CD4-positive, alpha-beta T cell (primary cell): Measurements from ENCODE around the gene PTPN21. TPM values are rescaled to one million over a fixed set of nuclear protein-coding genes. Genes with fewer than 3 reads are reported as not detected.

Experiments
- ATAC-seq: fragments of 200-7000 bp; cut with Tn5 transposase; one replicate; pipeline ENCODE4 v1.10.0; 2022; ENCODE audit warnings: mild to moderate bottlenecking; ENCODE audit not compliant: poor library complexity
- CTCF ChIA-PET: fragments of 350-600 bp; sonication (Branson Sonifier 250); formaldehyde crosslinking; loops from one replicate; lab custom pipeline; 2021; ENCODE audit warnings: antibody characterized with exemption, inconsistent platforms; lab: Charles Lee
- POLR2A ChIA-PET: fragments of 350-600 bp; sonication (Branson Sonifier 250); formaldehyde crosslinking; loops from one replicate; lab custom pipeline; 2021; ENCODE audit warnings: antibody characterized with exemption, inconsistent platforms; lab: Charles Lee
- DNase-seq, 14 experiments: peaks; one replicate each; pipeline ENCODE4 v3.0.0-alpha.2; 2013 to 2020; ENCODE audit warnings: mixed read lengths in 2 of 14
- H3K27ac ChIP-seq, 2 donors: one replicate each; pipeline versions ENCODE4 v1.5.1 to v1.7.0; 2013; ENCODE audit warnings: low read length in 2 of 2, low read depth in 1 of 2, mild to moderate bottlenecking in 1 of 2
- H3K27me3 ChIP-seq, 2 experiments: 1 replicate in 1 of 2; 2 replicates in 1 of 2; pipeline versions ENCODE4 v1.6.1 to v1.7.0; 2013; ENCODE audit warnings: low read length in 2 of 2, control low read depth in 1 of 2, mild to moderate bottlenecking in 1 of 2, moderate library complexity in 1 of 2; ENCODE audit not compliant: insufficient read depth in 2 of 2, control insufficient read depth in 1 of 2
- H3K36me3 ChIP-seq: one replicate; pipeline ENCODE4 v1.6.1; 2013; ENCODE audit warnings: low read length, control low read depth; ENCODE audit not compliant: insufficient read depth
- H3K4me1 ChIP-seq: one replicate; pipeline ENCODE4 v1.6.1; 2013; ENCODE audit warnings: low read length, control low read depth; ENCODE audit not compliant: insufficient read depth
- H3K4me3 ChIP-seq: one replicate; pipeline ENCODE4 v1.5.1; 2013; ENCODE audit warnings: mild to moderate bottlenecking, low read length, moderate library complexity
- H3K9me3 ChIP-seq, 2 experiments: 1 replicate in 1 of 2; 2 replicates in 1 of 2; pipeline versions ENCODE4 v1.6.1 to v1.7.0; 2013; ENCODE audit warnings: low read length in 2 of 2, mild to moderate bottlenecking in 2 of 2, control low read depth in 1 of 2, moderate library complexity in 1 of 2; ENCODE audit not compliant: control insufficient read depth in 1 of 2, insufficient read depth in 1 of 2
- H3K27ac Mint-ChIP-seq: one replicate; pipeline ENCODE4 v1.8.0; 2020; ENCODE audit warnings: mixed read lengths
- H3K27me3 Mint-ChIP-seq: one replicate; pipeline ENCODE4 v1.8.0; 2021; ENCODE audit warnings: mixed read lengths
- H3K36me3 Mint-ChIP-seq: one replicate; pipeline ENCODE4 v1.8.0; 2021; ENCODE audit warnings: low read depth, mixed read lengths
- H3K4me1 Mint-ChIP-seq: one replicate; pipeline ENCODE4 v1.8.0; 2021; ENCODE audit warnings: low read depth, mixed read lengths
- H3K4me3 Mint-ChIP-seq: one replicate; pipeline ENCODE4 v1.8.0; 2020; ENCODE audit warnings: mild to moderate bottlenecking, mixed read lengths
- H3K9me3 Mint-ChIP-seq: one replicate; pipeline ENCODE4 v1.8.0; 2020; ENCODE audit warnings: mixed read lengths
- CTCF ChIP-seq: fragments of 200-600 bp; IDR thresholded peaks from one replicate; pipeline ENCODE4 v1.8.0; 2022; ENCODE audit warnings: antibody characterized with exemption, mild to moderate bottlenecking
- intact Hi-C, 2 experiments: fragments of 100-400 bp; cut with DNase I in 1 of 2; cut with micrococcal nuclease in 1 of 2; formaldehyde crosslinking; loops; one replicate each; pipeline versions ENCODE4 v1.15.1 to v1.9.0; 2023 to 2025; cut with DNase I, micrococcal nuclease
- total RNA-seq, 174 experiments: library from RNA in 2 of 174; stranded (reverse) in 2 of 174; gene quantifications; one replicate each; pipeline ENCODE4 v1.2.3 and lab custom pipeline; 2021 to 2026

The PTPN21 gene
- total RNA-seq, 2 experiments from 2014 or later = not detected

DNA sequence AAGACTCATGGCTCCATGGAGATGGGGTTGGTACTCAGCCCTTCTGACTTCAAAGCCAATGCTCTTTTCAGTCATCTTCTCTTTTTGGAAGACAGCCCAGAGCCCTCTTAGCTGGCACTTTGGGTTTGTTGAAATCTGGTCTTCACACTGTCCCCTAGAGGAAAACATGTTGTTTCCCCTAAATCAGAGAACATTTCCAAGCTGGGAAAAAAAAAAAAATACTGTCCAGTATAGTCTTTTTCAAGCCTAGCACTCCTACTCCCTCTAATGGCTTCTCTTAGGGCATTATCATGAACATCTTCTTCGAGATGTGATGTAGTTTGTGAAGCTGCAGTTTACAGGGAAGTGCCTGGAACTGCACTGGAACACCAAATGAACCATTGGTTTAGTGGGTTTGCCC, 5.0 kb upstream of the PTPN21 start:
- H3K36me3 ChIP-seq = no peaks in the 10 kb centered on the region
- Mint-ChIP-seq H3K27ac (no peak overlapping the region), H3K4me3 (no peak overlapping the region), H3K27me3 (peaks cover 38% of the 10 kb centered on the region), H3K36me3 (peaks cover 19% of the 10 kb centered on the region), H3K4me1 (peaks cover 65% of the 10 kb centered on the region), H3K9me3 (no peaks in the 10 kb centered on the region)
- TF ChIP-seq CTCF = no peak
- peaks cover 21% of the 10 kb centered on the region for H3K4me1 ChIP-seq
- ChIA-PET CTCF (interaction anchor here (0.9 to 1.1 kb wide), 2 partner anchors 9 to 68 kb away, joined by 3 read pairs; no protein-coding TSS in a partner anchor), POLR2A (interaction anchor here (1.0 kb wide), 1 partner anchor 372 kb away, joined by 3 read pairs; no protein-coding TSS in a partner anchor)
- DNase-seq (no peak), ATAC-seq (no peak)
- H3K9me3 ChIP-seq = no peaks in the 10 kb centered on the region
- intact Hi-C loops = loop anchor here (5.0 to 10.0 kb wide), 6 partner anchors 68 to 1395 kb away; partner anchors contain the start of genes EFCAB11 (in 1 of the 2), GPR65 (in 1 of the 2), TDP1 (in 1 of the 2) and TTC8 (in 1 of the 2)
- no peak overlapping the region for H3K27ac ChIP-seq
- H3K4me3 ChIP-seq = no peak overlapping the region
- H3K27me3 ChIP-seq = peaks cover 5 to 18% of the 10 kb centered on the region in 2 experiments

DNA sequence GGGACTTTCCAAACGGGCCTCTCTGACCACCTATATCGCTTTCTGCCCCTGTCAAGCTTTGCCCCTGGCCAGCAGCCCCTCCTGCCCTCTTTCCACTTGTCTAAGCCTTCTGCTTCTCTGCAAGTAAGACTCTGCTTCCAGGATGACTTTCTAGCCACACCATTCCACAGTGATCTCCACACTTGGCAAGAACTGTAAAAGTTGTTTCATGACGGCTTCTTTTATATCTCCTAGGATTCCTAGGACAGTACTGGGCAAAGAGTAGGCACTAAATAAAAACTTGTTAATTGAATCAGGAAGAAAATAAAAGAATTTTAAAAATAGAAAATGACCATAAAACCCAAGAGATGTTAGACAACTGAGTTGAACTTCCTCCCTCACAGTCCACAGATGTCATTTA, 1.8 kb upstream of the PTPN21 start:
- intact Hi-C loops = loop anchor here (5.0 to 10.0 kb wide), 3 partner anchors 268 to 612 kb away; partner anchors contain the start of genes GPR65 (in 1 of the 2) and TTC8 (in 1 of the 2)
- Histone ChIP-seq H3K36me3 (no peaks in the 10 kb centered on the region), H3K27me3 (peaks cover 20 to 46% of the 10 kb centered on the region in 2 experiments), H3K9me3 (peaks cover 0 to 6% of the 10 kb centered on the region in 2 experiments), H3K4me1 (peaks cover 23% of the 10 kb centered on the region), H3K4me3 (no peak overlapping the region), H3K27ac (no peak overlapping the region)
- no peak for TF ChIP-seq CTCF
- Mint-ChIP-seq H3K27me3 (peaks cover 67% of the 10 kb centered on the region), H3K4me3 (no peak overlapping the region), H3K4me1 (peaks cover 53% of the 10 kb centered on the region), H3K9me3 (no peaks in the 10 kb centered on the region), H3K36me3 (no peaks in the 10 kb centered on the region), H3K27ac (no peak overlapping the region)
- ChIA-PET POLR2A (no interaction called here), CTCF (no interaction called here)
- no peak for DNase-seq
- ATAC-seq = no peak

DNA sequence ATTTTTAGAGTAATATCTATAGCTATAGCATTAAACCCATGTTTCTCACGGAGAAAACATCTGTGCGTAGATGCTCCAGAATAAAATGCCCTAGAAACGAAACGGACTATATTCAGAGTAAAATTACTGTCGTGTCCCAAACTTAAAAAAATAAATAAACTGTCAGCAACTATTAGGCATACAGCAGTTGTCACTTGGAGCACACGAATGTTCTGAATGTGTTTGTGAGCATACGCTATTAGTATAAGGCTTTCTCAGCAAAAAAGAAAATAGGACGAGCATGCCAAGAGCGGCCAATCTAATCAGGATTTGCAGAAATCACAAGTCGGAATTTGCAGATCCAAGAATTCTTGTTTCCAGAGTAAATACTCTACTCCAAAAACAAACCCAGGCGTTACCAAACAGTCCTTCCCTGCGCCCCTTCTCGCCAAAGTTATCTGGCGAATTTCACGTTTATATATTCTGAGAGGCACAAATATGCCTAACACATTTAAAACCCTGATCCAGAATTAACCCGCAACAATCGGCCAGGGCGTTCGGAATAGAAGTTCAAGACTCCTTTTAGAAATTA, 836 bp downstream of the PTPN21 start:
- Mint-ChIP-seq H3K4me3 (peak overlapping the region; percentile 45), H3K4me1 (peaks cover 51% of the 10 kb centered on the region), H3K9me3 (no peaks in the 10 kb centered on the region), H3K27ac (no peak overlapping the region), H3K27me3 (peaks cover 76% of the 10 kb centered on the region), H3K36me3 (no peaks in the 10 kb centered on the region)
- Histone ChIP-seq H3K9me3 (peaks cover 0 to 12% of the 10 kb centered on the region in 2 experiments), H3K27me3 (peaks cover 29 to 54% of the 10 kb centered on the region in 2 experiments), H3K4me1 (peaks cover 30% of the 10 kb centered on the region), H3K27ac (no peak overlapping the region), H3K36me3 (no peaks in the 10 kb centered on the region), H3K4me3 (peak overlapping the region; percentile 2)
- intact Hi-C loops = loop anchor here in 1 of 2 experiments (10.0 kb wide), 2 partner anchors 271 to 609 kb away; partner anchors contain the start of gene TTC8
- CTCF ChIA-PET = no interaction called here
- no peak for DNase-seq
- TF ChIP-seq CTCF = no peak
- POLR2A ChIA-PET = no interaction called here
- no peak for ATAC-seq
